HG02852 (cell line): ENCODE results near the gene TBC1D5.
A peak's percentile ranks its signal among the peaks of the same experiment; 100 is the strongest.

ENCODE experiments used
- ATAC-seq: cut with Tn5 transposase; IDR thresholded peaks from one replicate; pipeline ENCODE4 v1.9.1; 2021; ENCODE audit warnings: mild to moderate bottlenecking, moderate library complexity; ENCODE audit not compliant: unreplicated experiment

The TBC1D5 gene

GRCh38 chr3:17195192-17195611, 547.2 kb downstream of the TBC1D5 start:
- peak; percentile 90 for ATAC-seq

- ATAC-seq: no peak
These were observed 548.3 kb downstream of the TBC1D5 start for GRCh38 chr3:17194116-17194515.

GRCh38 chr3:17192995-17193394, 549.4 kb downstream of the TBC1D5 start:
- ATAC-seq: no peak

- ATAC-seq: no peak
These were observed 551.9 kb downstream of the TBC1D5 start for GRCh38 chr3:17190353-17191078.

- no peak for ATAC-seq
These were observed 554.1 kb downstream of the TBC1D5 start for GRCh38 chr3:17188378-17188777.

DNA sequence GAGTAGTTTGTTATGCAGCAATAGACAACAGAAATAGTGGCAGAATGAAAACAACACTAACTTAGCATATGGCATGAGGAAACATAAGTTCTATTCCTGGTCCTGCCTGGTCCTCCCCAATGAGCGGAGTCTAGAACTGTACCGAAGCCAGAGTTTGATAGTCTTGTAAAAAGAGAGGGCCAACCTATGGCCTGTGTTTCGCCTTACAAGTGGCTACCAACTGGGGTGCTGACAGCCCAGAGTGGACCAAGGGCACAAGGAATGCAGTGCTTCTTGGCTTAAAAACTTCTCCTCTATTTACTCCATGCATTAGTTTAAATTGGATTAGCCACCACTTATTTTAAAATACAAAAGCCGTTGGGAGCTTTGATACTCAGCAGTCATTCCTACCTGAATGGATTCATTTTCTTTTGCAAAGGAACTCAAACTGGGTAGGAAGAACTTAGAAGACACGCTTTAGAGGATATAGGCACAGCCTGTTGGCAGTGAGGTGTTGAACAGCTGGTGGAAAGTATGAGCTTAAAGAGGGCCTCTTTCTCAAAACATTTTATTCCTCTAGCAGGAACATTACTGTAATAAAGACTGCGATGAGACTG, 554.7 kb downstream of the TBC1D5 start:
- ATAC-seq: no peak

- no peak for ATAC-seq
These were observed 558.4 kb downstream of the TBC1D5 start for GRCh38 chr3:17183951-17184550.

DNA sequence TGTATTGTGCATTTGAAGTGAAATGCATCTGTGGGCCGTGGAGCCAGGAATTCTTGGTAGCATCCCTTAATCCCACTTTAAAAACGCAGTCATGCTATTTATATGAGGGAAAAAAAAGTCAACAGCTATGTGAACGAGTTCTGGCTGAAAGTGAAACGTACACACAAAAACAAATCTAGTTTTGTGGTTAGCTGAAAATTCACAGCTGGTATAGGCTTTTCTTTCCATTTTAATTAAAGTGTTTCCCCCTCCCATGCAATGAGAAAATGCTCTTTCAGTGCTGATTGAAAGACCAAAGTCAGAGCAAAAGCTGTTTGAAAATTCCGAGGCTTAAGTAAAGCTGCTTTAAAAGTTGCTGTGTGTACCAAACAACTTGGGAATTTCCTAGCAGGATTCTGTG, 560.3 kb downstream of the TBC1D5 start:
- ATAC-seq: peak; percentile 72

- no peak for ATAC-seq
These were observed 561.0 kb downstream of the TBC1D5 start for GRCh38 chr3:17181413-17181907.

DNA sequence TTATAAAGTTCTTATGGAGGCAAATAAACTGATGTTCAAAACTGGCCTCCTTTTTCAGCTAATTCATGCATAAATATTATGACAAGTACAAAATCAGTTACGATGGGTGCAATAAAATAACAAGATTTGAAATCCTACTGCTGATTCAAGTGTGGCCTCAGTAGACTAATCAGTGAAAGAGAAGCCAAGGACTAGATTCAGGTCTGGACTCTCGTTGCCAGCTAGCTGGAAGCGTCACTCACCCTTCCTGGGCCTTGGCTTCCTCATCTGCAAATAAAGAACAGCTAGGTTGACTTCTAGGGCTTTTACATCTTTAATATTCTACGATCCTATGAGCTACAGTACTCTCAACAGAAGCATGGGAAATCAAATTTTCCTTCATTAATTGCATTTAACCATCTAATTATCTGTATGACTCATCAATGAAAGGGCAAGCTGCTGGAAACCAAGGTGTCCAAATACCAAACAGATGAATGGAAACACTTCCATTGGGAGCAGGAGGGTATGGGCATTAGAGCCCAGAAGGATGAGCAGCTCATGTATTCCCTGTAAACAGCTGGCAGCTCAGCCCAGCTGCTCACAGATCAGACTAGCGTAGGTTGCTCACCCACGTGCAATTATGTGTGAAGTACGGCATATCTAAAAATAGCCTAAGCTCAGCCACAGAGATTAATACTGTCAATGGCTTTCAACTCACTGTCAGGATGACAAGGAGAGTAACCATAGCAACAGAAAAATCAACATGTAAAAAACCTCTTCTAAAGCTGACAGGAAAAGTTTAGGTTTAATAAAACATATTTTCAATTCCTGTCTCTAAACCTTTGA, 562.8 kb downstream of the TBC1D5 start:
- ATAC-seq: peak; percentile 70

- ATAC-seq: no peak
These were observed 565.7 kb downstream of the TBC1D5 start for GRCh38 chr3:17176757-17177156.

GRCh38 chr3:17175187-17175807, 567.1 kb downstream of the TBC1D5 start:
- no peak for ATAC-seq

- ATAC-seq: no peak
These were observed 576.1 kb downstream of the TBC1D5 start for GRCh38 chr3:17166369-17166768.

DNA sequence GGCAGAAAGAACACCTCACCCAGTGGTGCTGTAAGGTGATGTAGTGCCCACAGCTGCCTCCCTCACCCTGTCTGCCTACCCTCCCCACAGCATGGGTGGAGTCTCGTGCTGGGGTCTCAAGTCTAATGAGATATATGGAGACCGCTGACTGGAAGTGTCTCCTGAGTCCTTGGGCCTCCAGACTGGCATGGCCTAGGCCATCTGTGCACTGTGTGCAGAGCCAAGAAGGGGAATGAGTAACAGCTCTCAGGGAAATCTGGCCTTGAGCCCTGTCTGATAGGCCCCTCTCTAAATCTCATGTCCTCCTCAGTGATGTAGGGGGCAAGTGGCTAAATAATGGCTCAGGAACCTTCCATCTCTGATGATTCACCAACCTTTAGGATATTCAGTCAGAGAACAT, 580.3 kb downstream of the TBC1D5 start:
- ATAC-seq: no peak

- ATAC-seq: no peak
These were observed 581.8 kb downstream of the TBC1D5 start for GRCh38 chr3:17160597-17160996.

- no peak for ATAC-seq
These were observed 583.3 kb downstream of the TBC1D5 start for GRCh38 chr3:17158941-17159682.

DNA sequence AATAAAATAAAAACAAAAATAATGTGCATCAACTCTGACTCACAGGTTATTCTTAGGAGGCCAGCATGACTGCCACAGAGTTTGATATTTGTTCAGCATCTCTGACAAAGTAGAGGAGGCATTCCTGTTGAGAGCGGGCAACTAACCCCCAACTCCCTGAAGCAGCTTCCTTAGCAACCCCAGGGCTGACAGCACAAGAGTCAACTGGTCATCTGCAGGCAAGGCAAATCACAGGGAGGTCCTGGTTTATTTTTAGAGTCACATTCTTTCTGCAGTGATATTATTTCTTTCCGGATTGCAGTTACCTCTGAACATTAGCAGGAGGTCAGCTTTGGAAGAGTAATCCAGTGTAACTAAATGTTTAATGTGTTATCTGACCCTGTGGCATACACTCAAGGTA, 584.7 kb downstream of the TBC1D5 start:
- no peak for ATAC-seq

- no peak for ATAC-seq
These were observed 585.6 kb downstream of the TBC1D5 start for GRCh38 chr3:17156864-17157263.

DNA sequence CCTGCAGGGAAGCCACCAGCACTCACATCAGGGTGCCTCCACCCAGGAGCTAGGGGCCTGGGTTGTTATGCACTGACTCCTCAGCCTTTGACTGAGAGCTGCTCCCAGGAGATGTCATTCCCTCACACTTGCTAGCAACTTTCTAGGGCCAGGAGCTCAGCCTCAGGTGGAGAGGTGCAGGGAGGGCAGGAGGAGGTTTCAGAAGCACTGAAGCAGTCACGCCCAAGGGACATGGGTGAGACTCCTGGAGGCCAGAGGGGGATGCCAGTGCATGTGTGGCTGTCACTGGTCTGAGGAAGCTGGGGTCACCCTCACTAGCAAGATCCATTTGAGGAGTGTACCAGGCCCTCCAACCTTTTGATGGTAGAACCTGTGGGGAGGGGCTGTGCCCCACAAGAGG, 586.5 kb downstream of the TBC1D5 start:
- no peak for ATAC-seq

DNA sequence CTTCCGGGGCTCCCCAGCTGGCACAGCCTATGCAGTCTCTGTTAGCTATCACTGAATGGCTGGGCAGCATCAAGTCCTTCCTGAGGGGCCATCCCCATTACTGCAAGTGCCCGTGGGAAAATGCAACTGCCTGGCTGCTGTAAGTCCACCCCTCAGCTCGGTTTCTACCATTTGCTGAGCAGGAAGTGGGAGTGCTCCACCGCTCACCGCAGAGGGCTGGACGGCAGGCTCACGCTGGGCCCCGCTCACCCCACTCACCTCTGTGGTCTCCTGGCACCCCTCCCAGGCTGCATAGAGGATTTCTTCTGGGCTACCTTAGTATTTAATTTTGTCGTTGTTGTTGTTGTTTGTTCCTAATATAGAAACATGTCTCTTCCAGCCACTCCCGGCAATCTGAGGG, 587.5 kb downstream of the TBC1D5 start:
- no peak for ATAC-seq
